Breast epithelium (tissue), 3 donors: Measurements from ENCODE around the gene TCHHL1.
"Not testable (repeated sequence)": the region's sequence is repeated elsewhere in the genome, so short reads cannot be mapped to it uniquely, and the experiment has no call there.

ENCODE experiments used
- CTCF ChIP-seq, 3 donors: fragments of 450-650 bp; IDR thresholded peaks; one replicate each; pipeline ENCODE4 v1.5.1; 2016 to 2017; ENCODE audit warnings: antibody characterized with exemption in 3 of 3, mild to moderate bottlenecking in 3 of 3, moderate library complexity in 3 of 3
- POLR2A ChIP-seq: fragments of 450-650 bp; IDR thresholded peaks from one replicate; pipeline ENCODE4 v1.6.1; 2016; ENCODE audit warnings: antibody characterized with exemption, mild to moderate bottlenecking, moderate library complexity
- POLR2AphosphoS5 ChIP-seq, 3 donors: sonication (generic); formaldehyde crosslinking; IDR thresholded peaks; one replicate each; pipeline ENCODE4 v1.6.1; 2017; ENCODE audit warnings: antibody characterized with exemption in 3 of 3

GRCh38 chr1:152080494-152080893 lies 8.4 kb downstream of the TCHHL1 start:
- TF ChIP-seq CTCF (IDR thresholded peaks at IDR 0.05); POLR2AphosphoS5 (IDR thresholded peaks at IDR 0.05); POLR2A: not testable (repeated sequence)
